SU-DHL-6 (cell line): Measurements from ENCODE around the gene SRRT.

ENCODE experiments used
- CTCF ChIP-seq: fragments of 200-600 bp; sonication (generic); IDR thresholded peaks from one replicate; pipeline ENCODE4 v1.5.1; 2017; ENCODE audit warnings: antibody characterized with exemption, mild to moderate bottlenecking, low read length, moderate library complexity; ENCODE audit not compliant: insufficient read depth, poor library complexity, severe bottlenecking
- EZH2phosphoT487 ChIP-seq: fragments of 200-600 bp; sonication (generic), shearing (Covaris generic); conservative IDR thresholded peaks from 2 replicates; pipeline ENCODE4 v1.6.1; 2018; ENCODE audit warnings: mild to moderate bottlenecking, antibody characterized with exemption, low read length, moderate library complexity, mixed read lengths

GRCh38 chr7:100830396-100830795 is 44.5 kb upstream of the SRRT start:
- TF ChIP-seq CTCF (no peak), EZH2phosphoT487 (no peak)
